ENCODE results near the gene MICAL2. TPM values are rescaled to one million over a fixed set of nuclear protein-coding genes. Genes with fewer than 3 reads are reported as not detected.

The MICAL2 gene
- total and polyA plus RNA-seq, 2 of the 8 experiments (the other 6 are each of a cell fraction or from before 2014, with no cell fraction given) = 1.3 to 4.1 TPM

DNA sequence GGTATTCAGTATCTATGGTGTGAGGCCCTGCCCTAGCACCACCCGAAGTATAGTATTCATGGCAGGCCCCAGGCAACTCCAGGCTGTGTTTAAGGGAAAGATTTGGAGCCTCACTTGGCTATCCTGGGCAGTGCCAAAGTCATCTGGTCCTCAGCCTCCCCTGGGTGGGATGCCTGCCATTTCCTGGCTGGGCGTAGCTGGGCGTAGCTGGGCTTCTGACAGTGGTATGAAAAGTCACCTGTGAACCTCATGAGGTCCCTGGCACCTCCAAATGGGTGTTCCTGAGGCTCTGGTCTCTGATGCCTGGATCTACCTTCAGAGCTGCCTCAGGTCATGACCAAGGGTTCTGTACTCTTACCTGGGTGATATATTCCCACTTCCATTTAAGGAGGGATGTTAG, 154.0 kb downstream of the MICAL2 start:
- Histone ChIP-seq H3K79me2 (ENCODE audit: control insufficient read depth in 1 of 2, insufficient read depth in 2 of 2, low read length in 2 of 2) (no peaks in the 10 kb centered on the region), H3K9ac (replicated peaks in 1 of 4; ENCODE audit: extremely low read depth in 1 of 4, low read depth in 3 of 4, low read length in 3 of 4) (no peak overlapping the region), H2BK12ac (ENCODE audit: low read depth, low read length) (no peak overlapping the region), H3K27me3 (replicated peaks in 1 of 4; ENCODE audit: control insufficient read depth in 3 of 4, extremely low read depth in 1 of 4, insufficient read depth in 3 of 4, low read length in 3 of 4) (no peaks in the 10 kb centered on the region), H2BK20ac (ENCODE audit: low read length) (no peak overlapping the region), H3K4ac (replicated peaks; ENCODE audit: insufficient read length, low read depth, low read length) (no peak overlapping the region), H3K56ac (replicated peaks; ENCODE audit: insufficient read length, low read depth, low read length) (no peak overlapping the region), H2AFZ (ENCODE audit: low read length) (no peak overlapping the region), H3K4me2 (ENCODE audit: insufficient read depth in 1 of 2, low read depth in 2 of 2, low read length in 2 of 2) (no peak overlapping the region), H3K9me3 (ENCODE audit: insufficient read depth in 2 of 2, low read depth in 1 of 2, low read length in 1 of 2) (no peaks in the 10 kb centered on the region), H3K18ac (ENCODE audit: extremely low read depth, low read length) (no peak overlapping the region), H3K4me3 (ENCODE audit: extremely low read depth in 1 of 4, insufficient read depth in 2 of 4, low read depth in 3 of 4, low read length in 4 of 4) (no peak overlapping the region), H4K8ac (ENCODE audit: extremely low read depth, insufficient read depth, low read length) (no peak overlapping the region), H3K4me1 (replicated peaks in 1 of 4; ENCODE audit: control insufficient read depth in 3 of 4, insufficient read depth in 4 of 4, low read length in 3 of 4) (peaks cover 0 to 4% (median 0%) of the 10 kb centered on the region in 4 experiments; a peak in 2 of 7 replicates), H4K5ac (ENCODE audit: insufficient read length, low read depth, low read length) (no peak overlapping the region), H4K20me1 (replicated peaks in 1 of 2; ENCODE audit: control insufficient read depth in 1 of 2, insufficient read depth in 2 of 2, low read length in 2 of 2) (no peaks in the 10 kb centered on the region), H2BK120ac (replicated peaks; ENCODE audit: low read depth, low read length) (no peak overlapping the region), H3K23ac (ENCODE audit: insufficient read length) (no peak overlapping the region), H3K23me2 (ENCODE audit: low read depth, low read length) (no peaks in the 10 kb centered on the region), H3K14ac (ENCODE audit: insufficient read length) (no peak overlapping the region), H3K27ac (ENCODE audit: low read depth, low read length) (no peak overlapping the region), H2BK15ac (ENCODE audit: low read length) (no peak overlapping the region), H4K91ac (replicated peaks; ENCODE audit: insufficient read length, low read length) (no peak overlapping the region), H3K79me1 (ENCODE audit: low read depth, low read length) (no peaks in the 10 kb centered on the region), H2AK5ac (ENCODE audit: low read depth, low read length) (no peak overlapping the region), H3K36me3 (ENCODE audit: control insufficient read depth in 2 of 4, insufficient read depth in 4 of 4, low read length in 3 of 4) (no peaks in the 10 kb centered on the region), H2BK5ac (ENCODE audit: low read depth, low read length) (no peak overlapping the region)
- ChIA-PET POLR2A (ENCODE audit: partially characterized antibody) (no interaction called here), CTCF (ENCODE audit: partially characterized antibody) (interaction anchor here (1.3 to 1.6 kb wide), 4 partner anchors 17 to 214 kb away, joined by 3 to 4 read pairs (median 3); no protein-coding TSS in a partner anchor)
- FAIRE-seq (no peak), DNase-seq (ENCODE audit: low read depth in 1 of 2, low spot score in 2 of 2) (no peak)
- WGBS, 2 experiments (ENCODE audit: extremely low coverage in 1 of 2, insufficient coverage in 1 of 2, insufficient read length in 1 of 2, insufficient replicate concordance in 2 of 2, low coverage in 1 of 2, low lambda C conversion rate in 2 of 2, missing lambda C conversion rate in 1 of 2) = 54% methylated on average over 3 of the region's 3 CpGs; no CpG with 5 or more reads in 1 of the 2 experiments
- TF ChIP-seq SP4 (IDR thresholded peaks at IDR 0.05; ENCODE audit: low read length) = no peak
- TF ChIP-seq POLR2A (IDR thresholded peaks at IDR 0.05; ENCODE audit: control extremely low read depth in 1 of 2, low read depth in 2 of 2, low read length in 2 of 2) = no peak
- TF ChIP-seq PHF8 (conservative IDR thresholded peaks at IDR 0.05; ENCODE audit: low read depth, low read length) = no peak
- TF ChIP-seq GTF2F1 (IDR thresholded peaks at IDR 0.05; ENCODE audit: borderline replicate concordance, low read depth, low read length) = no peak

Data from H1 (cell line).